ENCODE results near the gene PEX11G. TPM values are rescaled to one million over a fixed set of nuclear protein-coding genes. Genes with fewer than 3 reads are reported as not detected.

Gene PEX11G
- total and polyA plus RNA-seq, 10 of the 15 experiments (the other 5 are each of a cell fraction or from before 2014, with no cell fraction given) = 0.05 to 1.8 (median 0.73) TPM; not detected in 1

- Histone ChIP-seq H3K27ac (ENCODE audit: control insufficient read depth, insufficient read depth) (no peak overlapping the region), H2AFZ (ENCODE audit: control insufficient read depth, low read depth, low read length) (no peak overlapping the region), H3K27me3 (replicated peaks in 1 of 2; ENCODE audit: control insufficient read depth in 2 of 2, insufficient read depth in 2 of 2, low read length in 1 of 2) (no peaks in the 10 kb centered on the region), H3K36me3 (ENCODE audit: control insufficient read depth in 2 of 2, insufficient read depth in 2 of 2, low read length in 1 of 2) (peaks cover 41 to 45% of the 10 kb centered on the region in 2 experiments), H3K4me1 (ENCODE audit: control insufficient read depth, insufficient read depth, low read length) (no peaks in the 10 kb centered on the region), H3K79me2 (ENCODE audit: control insufficient read depth, insufficient read depth, low read length) (peaks cover under 1% of the 10 kb centered on the region), H4K20me1 (ENCODE audit: control insufficient read depth, insufficient read depth) (no peaks in the 10 kb centered on the region), H3K9ac (ENCODE audit: control insufficient read depth, insufficient read depth, low read length) (no peak overlapping the region), H3K4me2 (ENCODE audit: control insufficient read depth, insufficient read depth) (no peak overlapping the region), H3K9me3 (replicated peaks; ENCODE audit: control insufficient read depth, insufficient read depth, low read length) (peaks cover 20% of the 10 kb centered on the region), H3K4me3 (no peak overlapping the region)
- SMC1A ChIA-PET (ENCODE audit: uncharacterized antibody, unreplicated experiment) = no interaction called here
- in situ Hi-C loops (cut with MboI) = no loop called here
- TF ChIP-seq IKZF2 (IDR thresholded peaks at IDR 0.05) (no peak), DPF2 (IDR thresholded peaks at IDR 0.05) (no peak), TCF12 (IDR thresholded peaks at IDR 0.05; ENCODE audit: low read depth, low read length) (no peak), MYB (IDR thresholded peaks at IDR 0.05; ENCODE audit: borderline replicate concordance, low read depth, low read length) (no peak), ZZZ3 (IDR thresholded peaks at IDR 0.05; ENCODE audit: control insufficient read depth, insufficient read length, low read depth) (no peak), SIN3A (IDR thresholded peaks at IDR 0.05; ENCODE audit: low read depth, low read length) (no peak), MLLT1 (IDR thresholded peaks at IDR 0.05) (no peak)
- RAD21 ChIA-PET (ENCODE audit: unreplicated experiment) = no interaction called here
- DNase-seq (ENCODE audit: low read depth, low spot score) = no peak
- ATAC-seq = no peak
- WGBS (ENCODE audit: insufficient coverage, insufficient replicate concordance, low lambda C conversion rate, missing lambda C conversion rate) = 96% methylated on average over 14 of the region's 14 CpGs
- BruUV-seq (replicated peaks) = TSS peak; percentile 43
- CTCF ChIA-PET = no interaction called here
- no peak for FAIRE-seq
- POLR2A ChIA-PET = no interaction called here
- intact Hi-C loops (cut with micrococcal nuclease; ENCODE audit: unreplicated experiment) = no loop called here
These were observed 33.1 kb downstream of the PEX11G start for GRCh38 chr19:7455600-7456296.

All from GM12878 (cell line).